Measurements from ENCODE around the gene TNF. TPM values are rescaled to one million over a fixed set of nuclear protein-coding genes. Genes with fewer than 3 reads are reported as not detected.
A peak's percentile ranks its signal among the peaks of the same experiment; 100 is the strongest.

Gene TNF
- total RNA-seq, 2 experiments from 2014 or later: 2.5 to 3.5 TPM

DNA sequence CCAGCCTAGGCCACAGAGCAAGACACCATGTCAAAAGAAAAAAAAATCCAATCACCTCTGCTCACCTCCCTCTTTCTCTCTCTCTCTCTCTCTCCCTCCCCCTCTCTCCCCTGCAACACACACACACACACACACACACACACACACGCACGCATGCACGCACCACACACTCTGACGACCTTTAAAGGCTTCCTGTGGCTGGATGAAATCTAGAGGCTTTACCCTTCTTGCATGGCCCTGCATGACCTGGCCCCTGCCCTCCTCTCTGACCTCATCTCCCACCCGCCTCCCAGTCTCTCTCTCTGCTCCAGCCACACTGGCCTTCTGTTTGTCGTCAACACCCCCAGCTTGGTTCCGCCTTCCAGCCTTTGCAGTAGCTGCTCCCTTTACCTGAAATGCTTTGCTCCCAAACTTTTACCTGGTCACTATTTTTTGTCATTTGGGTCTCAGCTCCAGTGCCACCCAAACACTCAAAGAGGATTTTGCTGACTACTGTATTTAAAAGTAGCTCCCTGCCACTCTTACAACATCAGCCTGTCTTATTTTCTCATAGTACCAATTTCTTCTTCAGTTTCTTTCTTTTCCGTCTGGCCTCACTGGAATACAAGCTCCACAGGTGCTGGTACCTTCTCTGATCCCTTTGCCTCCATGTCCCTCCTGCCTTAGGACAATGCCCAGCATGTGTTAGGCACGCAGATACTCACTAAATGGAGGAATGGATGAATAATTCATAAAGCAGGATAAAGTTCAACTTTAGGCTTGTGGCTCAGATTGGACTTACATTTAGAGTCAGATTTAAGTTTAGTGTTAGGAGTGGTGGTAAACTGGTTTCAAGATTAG is 7.6 kb upstream of the TNF start:
- H3K4me3 ChIP-seq (ENCODE audit: low read depth, low read length, poor library complexity, severe bottlenecking): peak overlapping the region; percentile 16

DNA sequence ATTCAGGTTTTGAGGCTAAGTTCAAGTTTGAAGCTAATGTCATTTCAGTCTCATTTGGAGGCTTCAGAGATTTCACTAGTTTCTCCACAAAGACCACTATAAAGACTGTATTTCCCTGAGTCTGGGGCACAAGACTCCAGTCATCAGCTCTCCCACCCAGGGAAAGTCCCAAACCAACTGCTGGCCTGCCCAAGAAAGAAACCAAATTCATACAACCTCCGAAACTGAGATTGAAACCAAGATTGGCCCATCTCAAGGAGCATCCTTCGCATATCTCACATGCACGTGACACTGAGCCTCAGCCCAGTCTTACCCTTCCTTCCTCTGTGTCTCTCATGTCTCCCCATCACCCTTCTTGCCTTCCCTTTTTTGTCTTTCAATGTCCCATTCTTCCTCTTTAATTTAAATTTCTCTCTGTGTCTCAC is 6.8 kb upstream of the TNF start:
- Histone ChIP-seq H4K20me1 (ENCODE audit: insufficient read depth, low read length) (no peaks in the 10 kb centered on the region), H3K9me2 (ENCODE audit: insufficient read depth, low read length) (no peaks in the 10 kb centered on the region), H3K9me3 (ENCODE audit: low read length) (no peaks in the 10 kb centered on the region), H3K4me2 (ENCODE audit: low read length) (peak overlapping the region; percentile 82), H2AFZ (ENCODE audit: low read length) (0 out of 2 replicates have a peak overlapping the region, but pooled peaks have one; percentile 2), H3K36me3 (ENCODE audit: insufficient read depth, low read length) (no peaks in the 10 kb centered on the region), H3K4me3 (ENCODE audit: low read depth, low read length, poor library complexity, severe bottlenecking) (peak overlapping the region; percentile 27), H3K4me1 (ENCODE audit: insufficient read depth, low read length, poor library complexity, severe bottlenecking) (peaks cover 66% of the 10 kb centered on the region), H3K27ac (ENCODE audit: low read depth, low read length, poor library complexity, severe bottlenecking) (peak overlapping the region; percentile 75), H3K79me2 (ENCODE audit: insufficient read depth, low read depth, low read length) (peaks cover 10% of the 10 kb centered on the region; the same call in 1 of the 2 replicates)
- POLR2A ChIA-PET: interaction anchor here (0.6 to 1.9 kb wide), 6 partner anchors 9 to 45 kb away, joined by 3 to 9 read pairs (median 4); partner anchors contain the start of gene LTB
- intact Hi-C loops (cut with micrococcal nuclease; ENCODE audit: unreplicated experiment): loop anchor here (1.0 kb wide), 1 partner anchor 8 kb away; no protein-coding TSS in a partner anchor
- DNase-seq (ENCODE audit: low spot score): peak; percentile 76
- BruUV-seq (replicated peaks): no TSS peak
- no peak for TF ChIP-seq EZH2phosphoT487 (IDR thresholded peaks at IDR 0.05; ENCODE audit: borderline replicate concordance, low read depth, low read length)
- TF ChIP-seq, protein P1, sequence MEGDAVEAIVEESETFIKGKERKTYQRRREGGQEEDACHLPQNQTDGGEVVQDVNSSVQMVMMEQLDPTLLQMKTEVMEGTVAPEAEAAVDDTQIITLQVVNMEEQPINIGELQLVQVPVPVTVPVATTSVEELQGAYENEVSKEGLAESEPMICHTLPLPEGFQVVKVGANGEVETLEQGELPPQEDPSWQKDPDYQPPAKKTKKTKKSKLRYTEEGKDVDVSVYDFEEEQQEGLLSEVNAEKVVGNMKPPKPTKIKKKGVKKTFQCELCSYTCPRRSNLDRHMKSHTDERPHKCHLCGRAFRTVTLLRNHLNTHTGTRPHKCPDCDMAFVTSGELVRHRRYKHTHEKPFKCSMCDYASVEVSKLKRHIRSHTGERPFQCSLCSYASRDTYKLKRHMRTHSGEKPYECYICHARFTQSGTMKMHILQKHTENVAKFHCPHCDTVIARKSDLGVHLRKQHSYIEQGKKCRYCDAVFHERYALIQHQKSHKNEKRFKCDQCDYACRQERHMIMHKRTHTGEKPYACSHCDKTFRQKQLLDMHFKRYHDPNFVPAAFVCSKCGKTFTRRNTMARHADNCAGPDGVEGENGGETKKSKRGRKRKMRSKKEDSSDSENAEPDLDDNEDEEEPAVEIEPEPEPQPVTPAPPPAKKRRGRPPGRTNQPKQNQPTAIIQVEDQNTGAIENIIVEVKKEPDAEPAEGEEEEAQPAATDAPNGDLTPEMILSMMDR (conservative IDR thresholded peaks at IDR 0.05; ENCODE audit: low read length): no peak
- CTCF ChIA-PET (ENCODE audit: unreplicated experiment): no interaction called here

More for the DNA sequence above, 7.6 kb upstream of the TNF start:
- TSS peak; percentile 47 for BruUV-seq (replicated peaks)
- Histone ChIP-seq H3K4me1 (ENCODE audit: insufficient read depth, low read length, poor library complexity, severe bottlenecking) (peaks cover 63% of the 10 kb centered on the region), H3K27ac (ENCODE audit: low read depth, low read length, poor library complexity, severe bottlenecking) (peak overlapping the region; percentile 75), H2AFZ (ENCODE audit: low read length) (no peak overlapping the region), H3K4me2 (ENCODE audit: low read length) (peak overlapping the region; percentile 82), H3K9me2 (ENCODE audit: insufficient read depth, low read length) (no peaks in the 10 kb centered on the region), H3K36me3 (ENCODE audit: insufficient read depth, low read length) (no peaks in the 10 kb centered on the region), H3K9me3 (ENCODE audit: low read length) (no peaks in the 10 kb centered on the region), H3K79me2 (ENCODE audit: insufficient read depth, low read depth, low read length) (peaks cover 10% of the 10 kb centered on the region; the same call in 1 of the 2 replicates), H4K20me1 (ENCODE audit: insufficient read depth, low read length) (no peaks in the 10 kb centered on the region)
- no peak for TF ChIP-seq EZH2phosphoT487 (IDR thresholded peaks at IDR 0.05; ENCODE audit: borderline replicate concordance, low read depth, low read length)
- TF ChIP-seq, protein P1 (conservative IDR thresholded peaks at IDR 0.05; ENCODE audit: low read length): no peak
- intact Hi-C loops (cut with micrococcal nuclease; ENCODE audit: unreplicated experiment): loop anchor here (1.0 kb wide), 1 partner anchor 7 kb away; no protein-coding TSS in a partner anchor
- POLR2A ChIA-PET: interaction anchor here (0.6 to 1.9 kb wide), 6 partner anchors 8 to 45 kb away, joined by 3 to 9 read pairs (median 4); partner anchors contain the start of gene LTB
- DNase-seq (ENCODE audit: low spot score): no peak
- CTCF ChIA-PET (ENCODE audit: unreplicated experiment): no interaction called here
